ENCODE data around the gene ABLIM1.
A peak's percentile ranks its signal among the peaks of the same experiment; 100 is the strongest.

Gene ABLIM1

GRCh38 chr10:114573330-114574045, 84.6 kb downstream of the ABLIM1 start:
- no peaks in the 10 kb centered on the region for H3K9me3 ChIP-seq
- no peak overlapping the region for H3K4me3 ChIP-seq
- no peak overlapping the region for H3K27ac ChIP-seq
- no peak for DNase-seq
- H3K27me3 ChIP-seq = no peaks in the 10 kb centered on the region
- intact Hi-C loops (cut with DNase I; ENCODE audit: low total_unique reads) = no loop called here
- no peaks in the 10 kb centered on the region for H3K36me3 ChIP-seq
- no peak for TF ChIP-seq CTCF (IDR thresholded peaks at IDR 0.05)
- peaks cover 0 to 38% (median 14%) of the 10 kb centered on the region in 4 donors for H3K4me1 ChIP-seq

GRCh38 chr10:114571316-114571999, 86.6 kb downstream of the ABLIM1 start:
- intact Hi-C loops (cut with DNase I; ENCODE audit: low total_unique reads) = no loop called here
- Histone ChIP-seq H3K27me3 (no peaks in the 10 kb centered on the region), H3K9me3 (no peaks in the 10 kb centered on the region), H3K36me3 (no peaks in the 10 kb centered on the region), H3K27ac (peak overlapping the region in 1 of 2 donors; percentile 27), H3K4me3 (no peak overlapping the region), H3K4me1 (peaks cover 0 to 23% (median 12%) of the 10 kb centered on the region in 4 donors)
- no peak for TF ChIP-seq CTCF (IDR thresholded peaks at IDR 0.05)
- no peak for DNase-seq

GRCh38 chr10:114566064-114566463, 92.0 kb downstream of the ABLIM1 start:
- DNase-seq = no peak
- TF ChIP-seq CTCF (IDR thresholded peaks at IDR 0.05) = no peak
- H3K27ac ChIP-seq = no peak overlapping the region
- no peak overlapping the region for H3K4me3 ChIP-seq
- no peaks in the 10 kb centered on the region for H3K36me3 ChIP-seq
- peaks cover 0 to 6% (median under 1%) of the 10 kb centered on the region in 4 donors for H3K4me1 ChIP-seq
- H3K9me3 ChIP-seq = no peaks in the 10 kb centered on the region
- H3K27me3 ChIP-seq = no peaks in the 10 kb centered on the region
- intact Hi-C loops (cut with DNase I; ENCODE audit: low total_unique reads) = no loop called here

- Histone ChIP-seq H3K4me1 (no peaks in the 10 kb centered on the region), H3K9me3 (no peaks in the 10 kb centered on the region), H3K4me3 (no peak overlapping the region), H3K36me3 (no peaks in the 10 kb centered on the region), H3K27me3 (no peaks in the 10 kb centered on the region), H3K27ac (no peak overlapping the region)
- no peak for TF ChIP-seq CTCF (IDR thresholded peaks at IDR 0.05)
- no peak for DNase-seq
- intact Hi-C loops (cut with DNase I; ENCODE audit: low total_unique reads) = no loop called here
These were observed 93.0 kb downstream of the ABLIM1 start for GRCh38 chr10:114565066-114565465.

GRCh38 chr10:114561008-114561523, 97.0 kb downstream of the ABLIM1 start:
- no peaks in the 10 kb centered on the region for H3K9me3 ChIP-seq
- H3K4me1 ChIP-seq = no peaks in the 10 kb centered on the region
- H3K36me3 ChIP-seq = no peaks in the 10 kb centered on the region
- no peak for DNase-seq
- no peak overlapping the region for H3K4me3 ChIP-seq
- no peak for TF ChIP-seq CTCF (IDR thresholded peaks at IDR 0.05)
- H3K27ac ChIP-seq = no peak overlapping the region
- intact Hi-C loops (cut with DNase I; ENCODE audit: low total_unique reads) = no loop called here
- no peaks in the 10 kb centered on the region for H3K27me3 ChIP-seq

Data from tibial artery (tissue), 4 donors.